ENCODE results near the gene WDSUB1. TPM values are rescaled to one million over a fixed set of nuclear protein-coding genes. Genes with fewer than 3 reads are reported as not detected.

Gene WDSUB1
- total and polyA plus RNA-seq, 2 of the 4 experiments (the other 2 are of a cell fraction): 4.8 to 5.2 TPM

DNA sequence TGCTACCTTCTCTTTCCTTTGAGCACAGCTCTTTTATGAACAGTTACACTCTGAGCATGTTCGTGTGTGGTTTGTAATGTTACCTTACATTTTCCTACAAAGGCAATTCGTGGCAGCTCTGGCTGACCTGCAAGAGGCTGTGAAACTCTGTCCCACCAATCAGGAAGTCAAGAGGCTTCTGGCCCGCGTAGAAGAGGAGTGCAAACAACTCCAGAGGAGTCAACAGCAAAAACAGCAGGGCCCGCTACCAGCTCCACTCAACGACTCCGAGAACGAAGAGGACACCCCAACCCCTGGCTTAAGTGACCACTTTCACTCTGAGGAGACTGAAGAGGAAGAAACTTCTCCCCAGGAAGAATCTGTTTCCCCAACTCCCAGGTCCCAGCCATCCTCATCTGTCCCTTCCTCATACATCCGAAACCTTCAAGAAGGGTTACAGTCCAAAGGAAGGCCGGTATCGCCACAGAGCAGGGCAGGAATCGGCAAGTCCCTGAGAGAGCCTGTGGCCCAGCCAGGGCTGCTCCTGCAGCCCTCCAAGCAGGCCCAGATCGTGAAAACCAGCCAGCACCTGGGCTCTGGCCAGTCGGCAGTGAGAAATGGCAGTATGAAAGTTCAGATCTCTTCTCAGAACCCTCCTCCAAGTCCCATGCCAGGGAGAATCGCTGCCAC, 56.9 kb downstream of the WDSUB1 start:
- H2AFZ ChIP-seq (replicated peaks; ENCODE audit: low read length, poor library complexity): no peak overlapping the region
- no peak overlapping the region for H3K4ac ChIP-seq (ENCODE audit: low read depth, low read length)
- H3K56ac ChIP-seq (ENCODE audit: extremely low read depth, insufficient read depth, low read length): no peak overlapping the region
- no peak overlapping the region for H3K9ac ChIP-seq (ENCODE audit: low read depth, low read length)
- H3K36me3 ChIP-seq (ENCODE audit: control insufficient read depth, insufficient read depth, low read length): peaks cover 54% of the 10 kb centered on the region
- H3K14ac ChIP-seq (replicated peaks; ENCODE audit: low read depth, low read length): no peak overlapping the region
- no peak overlapping the region for H3K4me2 ChIP-seq (ENCODE audit: low read depth, low read length)
- H3K4me3 ChIP-seq (ENCODE audit: insufficient read depth, low read depth, low read length): no peak overlapping the region
- H2BK15ac ChIP-seq (ENCODE audit: low read depth, low read length): no peak overlapping the region
- no peak overlapping the region for H2BK5ac ChIP-seq (ENCODE audit: low read depth, low read length, poor library complexity, severe bottlenecking)
- no peak for TF ChIP-seq RFX5 (IDR thresholded peaks at IDR 0.05; ENCODE audit: low read depth, low read length)
- TF ChIP-seq SMC3 (IDR thresholded peaks at IDR 0.05; ENCODE audit: low read depth, low read length): no peak
- TF ChIP-seq CEBPB (IDR thresholded peaks at IDR 0.05; ENCODE audit: low read depth, low read length): no peak
- no peak for TF ChIP-seq CHD1 (IDR thresholded peaks at IDR 0.05; ENCODE audit: low read depth, low read length)
- no peak for TF ChIP-seq MAFK (IDR thresholded peaks at IDR 0.05; ENCODE audit: low read depth, low read length)
- TF ChIP-seq CTCF (conservative IDR thresholded peaks at IDR 0.05; ENCODE audit: low read depth, low read length): no peak
- TF ChIP-seq FOS (IDR thresholded peaks at IDR 0.05; ENCODE audit: low read depth, low read length): no peak
- no peak for TF ChIP-seq POLR2A (IDR thresholded peaks at IDR 0.05; ENCODE audit: low read depth, low read length)
- TF ChIP-seq USF2 (IDR thresholded peaks at IDR 0.05; ENCODE audit: low read depth, low read length): no peak
- no peak for TF ChIP-seq MXI1 (IDR thresholded peaks at IDR 0.05; ENCODE audit: borderline replicate concordance, low read depth, low read length)
- TF ChIP-seq RAD21 (IDR thresholded peaks at IDR 0.05; ENCODE audit: low read length): no peak
- TF ChIP-seq NFE2L2 (IDR thresholded peaks at IDR 0.05; ENCODE audit: low read depth, low read length): no peak
- TF ChIP-seq RCOR1 (IDR thresholded peaks at IDR 0.05; ENCODE audit: insufficient replicate concordance, low read length): no peak
- no peak overlapping the region for H4K5ac ChIP-seq (ENCODE audit: low read depth, low read length)
- no peak overlapping the region for H4K91ac ChIP-seq (ENCODE audit: insufficient read depth, low read depth, low read length)
- no peaks in the 10 kb centered on the region for H3K9me3 ChIP-seq (ENCODE audit: control insufficient read depth, insufficient read depth, low read length)
- ATAC-seq (ENCODE audit: low read depth): no peak
- H3K79me1 ChIP-seq (ENCODE audit: low read depth in 1 of 2, low read length in 2 of 2): peaks cover 0 to 3% of the 10 kb centered on the region in 2 experiments; a peak in 1 of 4 replicates
- dilution Hi-C loops (cut with HindIII; ENCODE audit: low sequenced_read_pairs, unreplicated experiment): no loop called here
- H3K27me3 ChIP-seq (ENCODE audit: control insufficient read depth, insufficient read depth, low read length): no peaks in the 10 kb centered on the region
- in situ Hi-C loops (cut with MboI; ENCODE audit: low sequenced_read_pairs): no loop called here
- H2BK20ac ChIP-seq (ENCODE audit: low read depth, low read length): no peak overlapping the region
- intact Hi-C loops (cut with micrococcal nuclease): loop anchor here (10.0 kb wide), 1 partner anchor 485 kb away; the partner anchor contains the start of gene MARCHF7
- H2BK120ac ChIP-seq (ENCODE audit: low read depth, low read length): no peak overlapping the region
- H4K8ac ChIP-seq (ENCODE audit: low read depth in 2 of 2, low read length in 2 of 2): no peak overlapping the region
- no TSS peak for BruUV-seq (replicated peaks)
- CTCF ChIA-PET: no interaction called here
- H2AK9ac ChIP-seq (replicated peaks; ENCODE audit: low read depth, low read length, poor library complexity): no peak overlapping the region
- H3K4me1 ChIP-seq (ENCODE audit: control insufficient read depth, insufficient read depth, low read length): no peaks in the 10 kb centered on the region; the same call in 1 of the 2 replicates
- no CpG with 5 or more reads among the region's 15 CpGs for WGBS, 2 experiments (ENCODE audit: extremely low coverage in 2 of 2, insufficient read length in 1 of 2)
- POLR2A ChIA-PET (ENCODE audit: unreplicated experiment): no interaction called here
- no peak overlapping the region for H3K18ac ChIP-seq (ENCODE audit: low read depth, low read length)
- H4K20me1 ChIP-seq (ENCODE audit: insufficient read depth, low read length): no peaks in the 10 kb centered on the region; the same call in none of the 2 replicates
- H3K9me1 ChIP-seq (ENCODE audit: insufficient read depth, low read length): peaks cover 5% of the 10 kb centered on the region
- H3K27ac ChIP-seq (ENCODE audit: insufficient read depth, low read length): no peak overlapping the region
- no peak overlapping the region for H2AK5ac ChIP-seq (ENCODE audit: low read depth, low read length)
- H3K23ac ChIP-seq (ENCODE audit: low read depth, low read length): no peak overlapping the region
- DNase-seq: no peak
